IMR-90 (cell line): ENCODE measurements around the gene PAX9. TPM values are rescaled to one million over a fixed set of nuclear protein-coding genes. Genes with fewer than 3 reads are reported as not detected.

ENCODE experiments used
- ATAC-seq: fragments of 200-7000 bp; cut with Tn5 transposase; 2 replicates; pipeline ENCODE4 v1.9.1; 2020; ENCODE audit warnings: low read depth, mild to moderate bottlenecking, moderate library complexity
- BruUV-seq: library from RNA; stranded (reverse); fragments of 400-500 nt; replicated peaks from 2 replicates; lab custom pipeline; 2021; lab: Mats Ljungman, UMichigan
- CTCF ChIA-PET: fragments of 300-600 bp; formaldehyde crosslinking; extraction: SDS; loops from one replicate; lab custom pipeline; 2021; ENCODE audit warnings: antibody characterized with exemption; lab: Yijun Ruan, JAX
- POLR2A ChIA-PET: fragments of 300-600 bp; sonication (Branson Sonifier 250); formaldehyde crosslinking; loops from one replicate; lab custom pipeline; 2022; ENCODE audit warnings: antibody characterized with exemption; ENCODE audit not compliant: unreplicated experiment; lab: Charles Lee
- DNase-seq: peaks from one replicate; pipeline ENCODE4 v3.0.0; 2013
- H2AFZ ChIP-seq: replicated peaks from 2 replicates; pipeline ENCODE3; 2013; ENCODE audit warnings: low read length, mild to moderate bottlenecking; ENCODE audit not compliant: poor library complexity
- H2AK5ac ChIP-seq: 2 replicates; pipeline ENCODE4 v1.6.1; 2013; ENCODE audit warnings: low read depth, low read length, inconsistent platforms
- H2AK9ac ChIP-seq: replicated peaks from 2 replicates; pipeline ENCODE3; 2013; ENCODE audit warnings: mild to moderate bottlenecking, low read depth, low read length, moderate library complexity; ENCODE audit not compliant: poor library complexity
- H2BK120ac ChIP-seq: 2 replicates; pipeline ENCODE4 v1.6.1; 2013; ENCODE audit warnings: low read depth, low read length, inconsistent platforms
- H2BK15ac ChIP-seq: 3 replicates; pipeline ENCODE4 v1.6.1; 2013; ENCODE audit warnings: low read depth, low read length, inconsistent platforms
- H2BK20ac ChIP-seq: 2 replicates; pipeline ENCODE4 v1.6.1; 2013; ENCODE audit warnings: low read depth, mild to moderate bottlenecking, inconsistent platforms, low read length, moderate library complexity
- H2BK5ac ChIP-seq: 2 replicates; pipeline ENCODE4 v1.6.1; 2013; ENCODE audit warnings: mild to moderate bottlenecking, low read depth, low read length, inconsistent platforms; ENCODE audit not compliant: poor library complexity, severe bottlenecking
- H3K14ac ChIP-seq: replicated peaks from 2 replicates; pipeline ENCODE4 v1.6.1; 2013; ENCODE audit warnings: low read depth, low read length, inconsistent platforms
- H3K18ac ChIP-seq: 2 replicates; pipeline ENCODE4 v1.6.1; 2013; ENCODE audit warnings: low read depth, low read length, control low read depth
- H3K23ac ChIP-seq: 2 replicates; pipeline ENCODE4 v1.6.1; 2013; ENCODE audit warnings: low read depth, low read length, inconsistent platforms
- H3K27ac ChIP-seq: 2 replicates; pipeline ENCODE4 v1.5.1; 2013; ENCODE audit warnings: mild to moderate bottlenecking, control low read depth, low read length; ENCODE audit not compliant: insufficient read depth
- H3K27me3 ChIP-seq: 2 replicates; pipeline ENCODE4 v1.6.1; 2013; ENCODE audit warnings: low read length; ENCODE audit not compliant: control insufficient read depth, insufficient read depth
- H3K36me3 ChIP-seq: 2 replicates; pipeline ENCODE4 v1.6.1; 2013; ENCODE audit warnings: low read length, mixed read lengths; ENCODE audit not compliant: control insufficient read depth, insufficient read depth
- H3K4ac ChIP-seq: 2 replicates; pipeline ENCODE4 v1.6.1; 2013; ENCODE audit warnings: low read depth, low read length, inconsistent platforms
- H3K4me1 ChIP-seq: 2 replicates; pipeline ENCODE4 v1.6.1; 2013; ENCODE audit warnings: low read length, mixed read lengths; ENCODE audit not compliant: control insufficient read depth, insufficient read depth
- H3K4me2 ChIP-seq: 2 replicates; pipeline ENCODE4 v1.6.1; 2013; ENCODE audit warnings: low read depth, mild to moderate bottlenecking, control low read depth, low read length, moderate library complexity
- H3K4me3 ChIP-seq: 2 replicates; pipeline ENCODE4 v1.5.1; 2013; ENCODE audit warnings: low read depth, mild to moderate bottlenecking, control low read depth, low read length, moderate library complexity; ENCODE audit not compliant: insufficient read depth
- H3K56ac ChIP-seq: 2 replicates; pipeline ENCODE4 v1.6.1; 2013; ENCODE audit warnings: low read length, inconsistent platforms; ENCODE audit not compliant: insufficient read depth; ENCODE audit errors: extremely low read depth
- H3K79me1 ChIP-seq, 2 experiments: 2 replicates each; pipeline ENCODE4 v1.6.1; 2013; ENCODE audit warnings: low read length in 2 of 2, inconsistent platforms in 1 of 2, low read depth in 1 of 2
- H3K9ac ChIP-seq: 2 replicates; pipeline ENCODE4 v1.6.1; 2013; ENCODE audit warnings: low read depth, low read length, control low read depth
- H3K9me1 ChIP-seq: 2 replicates; pipeline ENCODE4 v1.6.1; 2013; ENCODE audit warnings: low read length, inconsistent platforms; ENCODE audit not compliant: insufficient read depth
- H3K9me3 ChIP-seq: 2 replicates; pipeline ENCODE4 v1.6.1; 2013; ENCODE audit warnings: low read length; ENCODE audit not compliant: control insufficient read depth, insufficient read depth
- H4K20me1 ChIP-seq: 2 replicates; pipeline ENCODE4 v1.6.1; 2013; ENCODE audit warnings: low read length, inconsistent platforms; ENCODE audit not compliant: insufficient read depth
- H4K5ac ChIP-seq: 2 replicates; pipeline ENCODE4 v1.6.1; 2013; ENCODE audit warnings: mild to moderate bottlenecking, low read depth, low read length, control low read depth
- H4K8ac ChIP-seq, 2 experiments: 2 replicates each; pipeline ENCODE4 v1.6.1; 2013; ENCODE audit warnings: low read depth in 2 of 2, low read length in 2 of 2, control low read depth in 1 of 2, inconsistent platforms in 1 of 2
- H4K91ac ChIP-seq: 2 replicates; pipeline ENCODE4 v1.6.1; 2013; ENCODE audit warnings: low read depth, low read length, inconsistent platforms; ENCODE audit not compliant: insufficient read depth
- MAZ ChIP-seq: IDR thresholded peaks from 2 replicates; pipeline ENCODE4 v1.6.1; 2012; ENCODE audit warnings: low read depth, mild to moderate bottlenecking, low read length, improper control_type of control experiment, moderate library complexity, borderline replicate concordance
- POLR2A ChIP-seq: IDR thresholded peaks from 2 replicates; pipeline ENCODE4 v1.6.1; 2012; ENCODE audit warnings: mild to moderate bottlenecking, low read depth, low read length
- RAD21 ChIP-seq: IDR thresholded peaks from 2 replicates; pipeline ENCODE4 v1.6.1; 2012; ENCODE audit warnings: low read length, improper control_type of control experiment
- RFX5 ChIP-seq: IDR thresholded peaks from 2 replicates; pipeline ENCODE4 v1.8.0; 2012; ENCODE audit warnings: low read depth, mild to moderate bottlenecking, low read length, moderate library complexity
- WGBS, 2 experiments: methylation state at CpG; one replicate each; pipeline versions ENCODE4 v1.1.5 to v1.1.7; 2013; ENCODE audit warnings: missing lambda C conversion rate in 2 of 2; ENCODE audit not compliant: insufficient read length in 1 of 2; ENCODE audit errors: extremely low coverage in 2 of 2; 5-methylcytosine and 5-hydroxymethylcytosine counted together
- dilution Hi-C: fragments of 300-500 bp; cut with HindIII; formaldehyde crosslinking; loops from one replicate; pipeline ENCODE4 v1.14.3; 2018; ENCODE audit warnings: low sequenced_read_pairs; ENCODE audit not compliant: unreplicated experiment
- in situ Hi-C: fragments of 300-500 bp; cut with MboI; formaldehyde crosslinking; loops from 3 replicates; pipeline ENCODE4 v1.14.3; 2019; ENCODE audit warnings: low sequenced_read_pairs, inconsistent platforms, mixed read lengths
- intact Hi-C: fragments of 100-400 bp; cut with micrococcal nuclease; formaldehyde crosslinking; loops from 2 replicates; pipeline ENCODE4 v1.10.0; 2022
- polyA plus RNA-seq, 3 experiments: library from polyadenylated mRNA; depleted of rRNA; stranded (reverse); fragments of >200 nt; gene quantifications; 2 replicates each; pipeline ENCODE4 v1.2.3, GENCODE V29; 2012; ENCODE audit warnings: low replicate concordance in 1 of 3
- total RNA-seq: library from RNA; depleted of rRNA; stranded (reverse); fragments of >200 nt; gene quantifications from 2 replicates; pipeline ENCODE4 v1.2.3, GENCODE V29; 2012
- TF ChIP-seq, protein P1 (sequence below): conservative IDR thresholded peaks from 2 replicates; pipeline ENCODE4 v1.5.1; 2012; ENCODE audit warnings: mild to moderate bottlenecking, low read depth, low read length, improper control_type of control experiment

Gene PAX9
- total and polyA plus RNA-seq, 2 of the 4 experiments (the other 2 are of a cell fraction), result not detected

DNA sequence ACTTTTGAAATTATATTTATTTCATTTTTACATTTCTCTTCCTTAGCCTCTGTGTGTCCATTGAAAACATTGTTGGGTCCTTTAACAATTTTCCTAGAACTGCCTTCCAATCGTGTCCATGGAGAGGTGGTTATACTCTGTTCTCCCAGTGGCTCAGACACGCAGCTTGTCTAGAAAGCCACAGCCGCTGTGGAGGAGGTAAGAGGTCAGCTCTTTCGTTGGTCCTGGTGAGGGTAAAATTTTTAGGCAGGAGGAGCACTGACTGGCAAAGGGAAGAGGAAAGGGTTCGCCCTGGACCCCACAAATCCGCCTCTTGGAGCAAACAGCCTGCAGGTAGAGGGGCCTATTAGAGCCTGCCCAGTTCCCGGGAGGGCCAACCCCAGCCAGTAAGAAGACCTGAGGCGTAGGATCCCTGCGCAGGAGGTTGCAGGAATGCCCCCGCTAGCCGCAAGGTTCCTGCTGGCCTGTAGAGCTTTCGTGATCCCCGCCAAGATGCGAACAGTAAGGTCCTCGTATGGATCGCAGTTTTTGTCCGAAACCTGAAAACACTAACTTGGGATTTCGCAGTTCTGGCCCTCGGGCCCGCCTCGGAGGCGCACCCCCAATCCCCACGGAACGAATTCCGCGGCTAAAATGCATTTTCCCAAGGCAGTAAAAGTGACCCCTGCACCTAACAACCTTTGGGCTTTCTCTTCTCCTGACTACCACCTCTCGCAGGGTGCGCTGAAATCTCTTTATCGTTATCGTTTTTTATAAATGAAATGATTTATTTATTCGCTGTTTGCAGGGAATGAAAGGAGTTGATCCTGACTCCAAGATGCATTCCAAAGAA is 7.5 kb upstream of the PAX9 start:
- H3K4me1 ChIP-seq, result peaks cover 3% of the 10 kb centered on the region; the same call in 1 of the 2 replicates
- in situ Hi-C loops, result loop anchor here (10.0 kb wide), 1 partner anchor 491 kb away; no protein-coding TSS in a partner anchor
- no TSS peak for BruUV-seq

More for the DNA sequence above, 7.5 kb upstream of the PAX9 start:
- no peak overlapping the region for H3K14ac ChIP-seq
- H4K91ac ChIP-seq, result no peak overlapping the region
- ChIA-PET CTCF (no interaction called here), POLR2A (no interaction called here)
- no peaks in the 10 kb centered on the region; the same call in 1 of the 2 replicates for H4K20me1 ChIP-seq
- ATAC-seq (no peak), DNase-seq (no peak)
- H3K56ac ChIP-seq, result no peak overlapping the region
- no peak overlapping the region for H3K23ac ChIP-seq
- H3K9ac ChIP-seq, result no peak overlapping the region
- H3K4me3 ChIP-seq, result no peak overlapping the region
- H2AFZ ChIP-seq, result no peak overlapping the region
- WGBS, 2 experiments, result 2% methylated on average over 12 of the region's 31 CpGs; no CpG with 5 or more reads in 1 of the 2 experiments
- no peaks in the 10 kb centered on the region for H3K79me1 ChIP-seq
- peaks cover 4% of the 10 kb centered on the region for H3K9me3 ChIP-seq
- H4K5ac ChIP-seq, result no peak overlapping the region
- H2BK15ac ChIP-seq, result no peak overlapping the region
- no peak overlapping the region for H3K18ac ChIP-seq
- no peak overlapping the region for H3K4me2 ChIP-seq
- no peak overlapping the region for H2AK9ac ChIP-seq
- H3K27me3 ChIP-seq, result peaks cover 79% of the 10 kb centered on the region
- H2BK120ac ChIP-seq, result no peak overlapping the region
- dilution Hi-C loops (no loop called here), intact Hi-C loops (no loop called here)
- H4K8ac ChIP-seq, result no peak overlapping the region
- H2AK5ac ChIP-seq, result no peak overlapping the region
- H3K36me3 ChIP-seq, result no peaks in the 10 kb centered on the region
- H3K27ac ChIP-seq, result no peak overlapping the region
- H3K9me1 ChIP-seq, result no peaks in the 10 kb centered on the region
- H3K4ac ChIP-seq, result no peak overlapping the region
- TF ChIP-seq, protein P1, sequence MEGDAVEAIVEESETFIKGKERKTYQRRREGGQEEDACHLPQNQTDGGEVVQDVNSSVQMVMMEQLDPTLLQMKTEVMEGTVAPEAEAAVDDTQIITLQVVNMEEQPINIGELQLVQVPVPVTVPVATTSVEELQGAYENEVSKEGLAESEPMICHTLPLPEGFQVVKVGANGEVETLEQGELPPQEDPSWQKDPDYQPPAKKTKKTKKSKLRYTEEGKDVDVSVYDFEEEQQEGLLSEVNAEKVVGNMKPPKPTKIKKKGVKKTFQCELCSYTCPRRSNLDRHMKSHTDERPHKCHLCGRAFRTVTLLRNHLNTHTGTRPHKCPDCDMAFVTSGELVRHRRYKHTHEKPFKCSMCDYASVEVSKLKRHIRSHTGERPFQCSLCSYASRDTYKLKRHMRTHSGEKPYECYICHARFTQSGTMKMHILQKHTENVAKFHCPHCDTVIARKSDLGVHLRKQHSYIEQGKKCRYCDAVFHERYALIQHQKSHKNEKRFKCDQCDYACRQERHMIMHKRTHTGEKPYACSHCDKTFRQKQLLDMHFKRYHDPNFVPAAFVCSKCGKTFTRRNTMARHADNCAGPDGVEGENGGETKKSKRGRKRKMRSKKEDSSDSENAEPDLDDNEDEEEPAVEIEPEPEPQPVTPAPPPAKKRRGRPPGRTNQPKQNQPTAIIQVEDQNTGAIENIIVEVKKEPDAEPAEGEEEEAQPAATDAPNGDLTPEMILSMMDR, result no peak
- TF ChIP-seq POLR2A, result no peak
- no peak for TF ChIP-seq MAZ
- no peak for TF ChIP-seq RFX5
- TF ChIP-seq RAD21, result no peak
- no peak overlapping the region for H2BK20ac ChIP-seq
- H2BK5ac ChIP-seq, result no peak overlapping the region
